Adrenal gland (tissue), 5 donors: Measurements from ENCODE around the gene GAL3ST3.

ENCODE experiments used
- POLR2A ChIP-seq, 2 donors: fragments of 450-650 bp; IDR thresholded peaks; one replicate each; pipeline ENCODE4 v1.6.1; 2017; ENCODE audit warnings: antibody characterized with exemption in 2 of 2, mild to moderate bottlenecking in 2 of 2, moderate library complexity in 1 of 2
- TF ChIP-seq, protein P1 (sequence below), 6 experiments: fragments of 450-650 bp in 4 of 6; fragments of 200-600 bp in 2 of 6; sonication (generic) in 1 of 6; IDR thresholded peaks; 1 replicate in 5 of 6; 2 replicates in 1 of 6; pipeline versions ENCODE4 v1.5.1 to v1.8.0; 2016 to 2021; ENCODE audit warnings: antibody characterized with exemption in 6 of 6, mild to moderate bottlenecking in 2 of 6, moderate library complexity in 1 of 6
- donor health status: DM: no; HTN: no; CAD: no.

- TF ChIP-seq, protein P1, sequence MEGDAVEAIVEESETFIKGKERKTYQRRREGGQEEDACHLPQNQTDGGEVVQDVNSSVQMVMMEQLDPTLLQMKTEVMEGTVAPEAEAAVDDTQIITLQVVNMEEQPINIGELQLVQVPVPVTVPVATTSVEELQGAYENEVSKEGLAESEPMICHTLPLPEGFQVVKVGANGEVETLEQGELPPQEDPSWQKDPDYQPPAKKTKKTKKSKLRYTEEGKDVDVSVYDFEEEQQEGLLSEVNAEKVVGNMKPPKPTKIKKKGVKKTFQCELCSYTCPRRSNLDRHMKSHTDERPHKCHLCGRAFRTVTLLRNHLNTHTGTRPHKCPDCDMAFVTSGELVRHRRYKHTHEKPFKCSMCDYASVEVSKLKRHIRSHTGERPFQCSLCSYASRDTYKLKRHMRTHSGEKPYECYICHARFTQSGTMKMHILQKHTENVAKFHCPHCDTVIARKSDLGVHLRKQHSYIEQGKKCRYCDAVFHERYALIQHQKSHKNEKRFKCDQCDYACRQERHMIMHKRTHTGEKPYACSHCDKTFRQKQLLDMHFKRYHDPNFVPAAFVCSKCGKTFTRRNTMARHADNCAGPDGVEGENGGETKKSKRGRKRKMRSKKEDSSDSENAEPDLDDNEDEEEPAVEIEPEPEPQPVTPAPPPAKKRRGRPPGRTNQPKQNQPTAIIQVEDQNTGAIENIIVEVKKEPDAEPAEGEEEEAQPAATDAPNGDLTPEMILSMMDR (IDR thresholded peaks at IDR 0.05) = no peak
- no peak for TF ChIP-seq POLR2A (IDR thresholded peaks at IDR 0.05)
These were observed at the start of gene GAL3ST3 for GRCh38 chr11:66048547-66049323.
